ENCODE data around the gene WNT3.

Gene WNT3

DNA sequence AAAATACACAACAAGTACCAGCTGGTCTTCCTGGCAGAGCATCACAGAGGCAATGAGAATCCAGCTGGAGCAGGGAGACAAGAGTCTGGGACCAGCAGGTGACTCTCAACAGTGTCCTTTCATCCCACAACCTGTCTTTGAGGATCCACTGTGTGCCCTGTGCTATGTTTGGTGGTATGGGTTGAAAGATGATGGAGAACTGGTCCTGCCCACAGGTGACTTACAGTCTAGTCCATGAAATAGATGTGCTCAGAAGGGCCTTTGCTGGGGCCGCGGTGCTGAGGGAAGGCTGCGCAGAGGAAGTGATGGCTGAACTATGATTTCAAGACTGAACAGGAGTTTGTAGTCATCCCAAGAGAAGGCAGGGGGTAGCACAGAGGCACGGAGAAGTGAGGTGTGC is 17.9 kb downstream of the WNT3 start:
- H3K4me3 ChIP-seq (ENCODE audit: low read depth, low read length): no peak overlapping the region
- TF ChIP-seq, protein P1, sequence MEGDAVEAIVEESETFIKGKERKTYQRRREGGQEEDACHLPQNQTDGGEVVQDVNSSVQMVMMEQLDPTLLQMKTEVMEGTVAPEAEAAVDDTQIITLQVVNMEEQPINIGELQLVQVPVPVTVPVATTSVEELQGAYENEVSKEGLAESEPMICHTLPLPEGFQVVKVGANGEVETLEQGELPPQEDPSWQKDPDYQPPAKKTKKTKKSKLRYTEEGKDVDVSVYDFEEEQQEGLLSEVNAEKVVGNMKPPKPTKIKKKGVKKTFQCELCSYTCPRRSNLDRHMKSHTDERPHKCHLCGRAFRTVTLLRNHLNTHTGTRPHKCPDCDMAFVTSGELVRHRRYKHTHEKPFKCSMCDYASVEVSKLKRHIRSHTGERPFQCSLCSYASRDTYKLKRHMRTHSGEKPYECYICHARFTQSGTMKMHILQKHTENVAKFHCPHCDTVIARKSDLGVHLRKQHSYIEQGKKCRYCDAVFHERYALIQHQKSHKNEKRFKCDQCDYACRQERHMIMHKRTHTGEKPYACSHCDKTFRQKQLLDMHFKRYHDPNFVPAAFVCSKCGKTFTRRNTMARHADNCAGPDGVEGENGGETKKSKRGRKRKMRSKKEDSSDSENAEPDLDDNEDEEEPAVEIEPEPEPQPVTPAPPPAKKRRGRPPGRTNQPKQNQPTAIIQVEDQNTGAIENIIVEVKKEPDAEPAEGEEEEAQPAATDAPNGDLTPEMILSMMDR (IDR thresholded peaks at IDR 0.05; ENCODE audit: low read depth, low read length): no peak
- in situ Hi-C loops (cut with HindIII; ENCODE audit: low sequenced_read_pairs): no loop called here
- DNase-seq (ENCODE audit: low read depth, low spot score): no peak

DNA sequence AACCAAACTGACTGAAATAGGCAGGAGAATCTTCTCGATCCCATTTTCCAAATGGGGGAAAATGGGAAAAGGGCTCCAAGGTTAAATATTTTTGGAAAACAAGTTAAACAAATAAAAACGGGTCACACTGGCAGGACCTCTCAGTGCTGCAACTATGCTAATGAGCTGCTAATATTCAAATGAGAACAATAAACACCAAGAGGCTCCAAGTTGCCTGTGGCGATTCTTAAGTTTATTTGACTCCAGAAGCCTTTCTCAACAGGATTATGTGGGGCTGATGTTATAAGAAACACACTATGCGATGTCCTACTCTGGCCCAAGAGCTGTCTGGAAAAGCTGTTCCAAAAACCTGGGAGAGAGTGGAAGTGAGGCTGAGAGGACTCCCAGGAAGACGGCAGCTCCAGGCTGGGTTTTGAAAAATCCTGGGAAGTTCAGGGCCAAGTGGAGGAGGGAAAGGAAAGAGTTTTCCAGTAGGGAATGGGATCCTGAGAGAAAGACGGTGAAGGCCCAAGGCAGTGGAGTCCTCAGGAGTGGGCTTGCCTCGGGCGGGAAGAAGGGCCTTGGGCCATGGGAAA is 21.4 kb downstream of the WNT3 start:
- no peak for DNase-seq (ENCODE audit: low read depth, low spot score)
- no peak overlapping the region for H3K4me3 ChIP-seq (ENCODE audit: low read depth, low read length)
- in situ Hi-C loops (cut with HindIII; ENCODE audit: low sequenced_read_pairs): no loop called here
- TF ChIP-seq, protein P1 (IDR thresholded peaks at IDR 0.05; ENCODE audit: low read depth, low read length): no peak

DNA sequence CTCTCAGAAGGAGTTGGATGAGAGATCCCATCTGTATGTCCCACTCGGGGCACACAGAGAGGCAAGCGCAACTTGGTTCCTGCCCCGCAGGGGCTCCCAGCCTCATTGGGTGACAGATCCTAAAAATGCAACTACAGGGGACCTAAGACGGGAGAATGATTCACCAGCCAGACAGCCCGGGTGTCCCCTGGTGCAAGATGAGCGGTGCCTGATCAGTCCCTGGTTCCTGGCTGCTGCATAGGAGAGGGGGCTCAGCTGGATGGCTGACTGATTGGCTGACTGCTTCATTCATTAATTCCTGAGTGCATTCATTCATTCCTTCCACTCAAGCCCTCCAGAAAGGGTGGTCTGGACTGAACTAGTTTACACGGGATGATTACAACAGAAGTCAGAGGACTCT is 22.0 kb downstream of the WNT3 start:
- DNase-seq (ENCODE audit: low read depth, low spot score): no peak
- H3K4me3 ChIP-seq (ENCODE audit: low read depth, low read length): no peak overlapping the region
- TF ChIP-seq, protein P1 (IDR thresholded peaks at IDR 0.05; ENCODE audit: low read depth, low read length): no peak
- in situ Hi-C loops (cut with HindIII; ENCODE audit: low sequenced_read_pairs): no loop called here

DNA sequence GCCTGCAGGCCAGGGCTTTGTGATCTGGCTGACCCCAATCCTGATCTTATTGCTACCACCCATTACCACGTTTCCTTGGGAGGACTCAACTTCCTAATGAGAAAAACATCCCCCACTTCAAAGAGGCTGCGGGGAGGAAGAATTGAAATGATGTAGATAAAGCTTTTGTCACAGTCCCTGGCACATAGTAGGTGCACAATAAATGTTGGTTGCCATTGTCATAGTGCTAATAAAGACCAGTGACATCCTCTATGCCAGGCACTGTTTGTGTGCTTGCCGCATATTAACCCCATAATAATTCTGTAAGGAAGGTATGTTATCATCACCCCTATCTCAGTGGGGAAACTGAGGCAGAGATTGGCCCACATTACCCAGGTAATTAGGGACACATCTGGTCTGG is 22.4 kb downstream of the WNT3 start:
- in situ Hi-C loops (cut with HindIII; ENCODE audit: low sequenced_read_pairs): no loop called here
- no peak for DNase-seq (ENCODE audit: low read depth, low spot score)
- TF ChIP-seq, protein P1 (IDR thresholded peaks at IDR 0.05; ENCODE audit: low read depth, low read length): no peak
- no peak overlapping the region for H3K4me3 ChIP-seq (ENCODE audit: low read depth, low read length)

DNA sequence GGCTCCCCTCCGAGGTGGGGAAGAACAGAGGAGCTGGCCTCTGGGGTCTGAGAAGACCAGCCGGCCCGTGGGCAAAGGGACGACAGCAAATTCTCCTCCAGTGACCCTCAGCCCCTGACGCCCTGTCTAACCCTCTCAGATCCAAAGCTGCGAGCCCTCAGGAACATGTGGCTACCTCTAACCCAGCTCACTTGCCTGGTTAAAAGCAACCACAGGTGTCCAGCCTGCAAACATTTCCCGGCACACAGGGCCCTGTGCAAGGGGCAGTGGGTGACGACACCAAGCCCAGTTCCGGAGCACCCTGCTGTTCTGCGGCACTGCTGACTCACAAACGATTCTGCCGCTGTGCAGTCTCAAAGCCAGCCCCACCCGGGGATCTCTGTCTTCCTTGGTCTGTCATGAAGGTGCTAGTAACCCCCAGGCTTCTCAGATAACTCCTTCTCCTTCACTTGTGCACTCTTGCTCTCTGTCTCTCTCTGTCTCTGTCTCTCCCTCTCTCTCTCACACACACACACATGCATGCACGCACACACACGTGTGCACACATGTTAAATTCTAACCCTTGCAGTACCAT is 23.0 kb downstream of the WNT3 start:
- peak; percentile 78 for DNase-seq (ENCODE audit: low read depth, low spot score)
- in situ Hi-C loops (cut with HindIII; ENCODE audit: low sequenced_read_pairs): no loop called here
- H3K4me3 ChIP-seq (ENCODE audit: low read depth, low read length): no peak overlapping the region
- TF ChIP-seq, protein P1 (IDR thresholded peaks at IDR 0.05; ENCODE audit: low read depth, low read length): no peak

DNA sequence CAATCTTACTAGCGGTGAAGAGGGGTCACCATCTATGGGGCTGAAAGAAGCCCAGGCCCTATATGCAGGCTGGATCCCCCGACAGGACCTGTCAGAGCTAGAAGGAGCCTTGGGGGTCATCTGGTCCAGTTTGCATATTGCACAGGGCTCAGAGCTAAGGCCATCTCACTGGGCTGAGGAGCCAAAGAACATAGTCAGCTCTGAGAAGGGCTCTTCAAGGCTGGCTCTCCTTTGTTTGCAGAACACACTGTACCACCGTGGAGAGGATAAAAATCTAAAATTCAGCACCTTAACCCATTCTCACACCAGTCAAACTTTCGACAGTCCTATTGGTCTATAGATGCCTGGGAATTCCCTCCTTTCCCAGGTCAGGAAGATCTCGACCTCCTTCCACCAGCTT is 24.2 kb downstream of the WNT3 start:
- no peak for DNase-seq (ENCODE audit: low read depth, low spot score)
- TF ChIP-seq, protein P1 (IDR thresholded peaks at IDR 0.05; ENCODE audit: low read depth, low read length): no peak
- in situ Hi-C loops (cut with HindIII; ENCODE audit: low sequenced_read_pairs): no loop called here
- no peak overlapping the region for H3K4me3 ChIP-seq (ENCODE audit: low read depth, low read length)
